Glutamatergic neuron (in vitro differentiated cells): ENCODE data around the gene ZNF606. TPM values are rescaled to one million over a fixed set of nuclear protein-coding genes. Genes with fewer than 3 reads are reported as not detected.

Experiments used
- DNase-seq: peaks from one replicate; pipeline ENCODE4 v3.0.0; 2022
- H3K27ac Mint-ChIP-seq: one replicate; pipeline ENCODE4 v1.8.0; 2020; ENCODE audit warnings: mild to moderate bottlenecking, mixed read lengths, inconsistent platforms; ENCODE audit not compliant: unreplicated experiment
- H3K27me3 Mint-ChIP-seq: one replicate; pipeline ENCODE4 v1.8.0; 2020; ENCODE audit warnings: mild to moderate bottlenecking, moderate library complexity, mixed read lengths, inconsistent platforms; ENCODE audit not compliant: unreplicated experiment
- H3K36me3 Mint-ChIP-seq: one replicate; pipeline ENCODE4 v1.8.0; 2020; ENCODE audit warnings: mild to moderate bottlenecking, mixed read lengths, inconsistent platforms; ENCODE audit not compliant: unreplicated experiment
- H3K4me1 Mint-ChIP-seq: one replicate; pipeline ENCODE4 v1.8.0; 2020; ENCODE audit warnings: mild to moderate bottlenecking, low read depth, mixed read lengths, inconsistent platforms; ENCODE audit not compliant: unreplicated experiment
- H3K4me3 Mint-ChIP-seq: one replicate; pipeline ENCODE4 v1.8.0; 2020; ENCODE audit warnings: mild to moderate bottlenecking, mixed read lengths, inconsistent platforms; ENCODE audit not compliant: unreplicated experiment
- H3K9me3 Mint-ChIP-seq: one replicate; pipeline ENCODE4 v1.8.0; 2020; ENCODE audit warnings: mild to moderate bottlenecking, moderate library complexity, mixed read lengths, inconsistent platforms; ENCODE audit not compliant: unreplicated experiment
- CTCF ChIP-seq: fragments of 200-600 bp; sonication (generic); IDR thresholded peaks from one replicate; pipeline ENCODE4 v1.5.0; 2021; ENCODE audit not compliant: partially characterized antibody, unreplicated experiment
- total RNA-seq: library from RNA; stranded (reverse); fragmentation: NEBNext Ultra II Directional; extraction: Animal tissue kit (Norgen Biotek cat#: 25700); gene quantifications from one replicate; pipeline ENCODE4 v1.2.1, GENCODE V29; 2021; ENCODE audit not compliant: unreplicated experiment

ZNF606 gene
- total RNA-seq, 1 donor from 2014 or later = 58.2 TPM

- no peak for DNase-seq
- peaks cover 4% of the 10 kb centered on the region for H3K27me3 Mint-ChIP-seq
- peaks cover 12% of the 10 kb centered on the region for H3K36me3 Mint-ChIP-seq
- H3K27ac Mint-ChIP-seq = no peak overlapping the region
- H3K4me1 Mint-ChIP-seq = no peaks in the 10 kb centered on the region
- TF ChIP-seq CTCF = no peak
- peaks cover 23% of the 10 kb centered on the region for H3K9me3 Mint-ChIP-seq
- H3K4me3 Mint-ChIP-seq = no peak overlapping the region
Measured at GRCh38 chr19:58024661-58025060, 22.0 kb upstream of the ZNF606 start.

DNA sequence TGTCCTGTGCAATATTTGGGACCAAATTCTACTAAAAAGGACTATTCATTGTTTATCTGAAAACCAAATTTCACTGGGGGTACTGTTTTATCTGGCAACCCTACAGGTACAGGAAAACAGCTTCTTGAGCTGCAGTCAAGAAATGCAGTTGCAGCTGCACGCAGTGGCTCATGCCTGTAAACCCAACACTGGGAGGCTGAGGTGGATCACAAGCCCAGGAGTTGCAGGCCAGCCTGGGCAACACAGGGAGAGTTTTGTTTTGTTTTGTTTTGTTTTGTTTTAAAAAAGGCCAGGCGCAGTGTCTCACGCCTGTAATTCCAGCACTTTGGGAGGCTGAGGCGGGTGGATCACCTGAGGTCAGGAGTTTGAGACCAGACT, 19.7 kb upstream of the ZNF606 start:
- Mint-ChIP-seq H3K4me3 (no peak overlapping the region), H3K36me3 (peaks cover 9% of the 10 kb centered on the region), H3K4me1 (no peaks in the 10 kb centered on the region), H3K27ac (peak overlapping the region; percentile 43), H3K27me3 (peaks cover 4% of the 10 kb centered on the region), H3K9me3 (peaks cover 18% of the 10 kb centered on the region)
- DNase-seq = no peak
- no peak for TF ChIP-seq CTCF

- Mint-ChIP-seq H3K4me3 (no peak overlapping the region), H3K27ac (no peak overlapping the region), H3K36me3 (peaks cover 7% of the 10 kb centered on the region), H3K4me1 (no peaks in the 10 kb centered on the region), H3K9me3 (peaks cover 16% of the 10 kb centered on the region), H3K27me3 (peaks cover 7% of the 10 kb centered on the region)
- DNase-seq = peak; percentile 38
- TF ChIP-seq CTCF = peak; percentile 56
Measured at GRCh38 chr19:58021541-58022282, 19.1 kb upstream of the ZNF606 start.

DNA sequence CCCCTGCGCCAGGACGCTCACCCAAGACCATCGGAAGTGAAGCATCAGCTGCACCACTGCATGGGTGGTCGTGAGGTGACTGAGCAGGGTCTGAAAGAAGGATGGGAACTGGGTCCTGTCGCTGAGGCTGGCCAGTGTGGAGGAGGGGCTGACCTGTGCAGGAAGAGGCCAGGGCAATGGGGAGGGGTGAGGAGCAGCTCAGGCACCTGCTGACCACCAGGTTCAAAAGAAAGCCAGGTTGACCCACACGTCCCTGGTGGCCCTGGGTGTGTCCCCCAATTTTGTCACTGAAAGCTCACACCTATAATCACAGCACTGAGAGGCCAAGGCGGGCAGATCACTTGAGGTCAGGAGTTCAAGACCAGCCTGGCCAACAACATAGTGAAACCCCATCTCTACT, 17.5 kb upstream of the ZNF606 start:
- no peak overlapping the region for H3K4me3 Mint-ChIP-seq
- no peak for TF ChIP-seq CTCF
- H3K36me3 Mint-ChIP-seq = peaks cover 4% of the 10 kb centered on the region
- peaks cover 10% of the 10 kb centered on the region for H3K27me3 Mint-ChIP-seq
- DNase-seq = no peak
- H3K27ac Mint-ChIP-seq = no peak overlapping the region
- H3K9me3 Mint-ChIP-seq = peaks cover 14% of the 10 kb centered on the region
- H3K4me1 Mint-ChIP-seq = no peaks in the 10 kb centered on the region

DNA sequence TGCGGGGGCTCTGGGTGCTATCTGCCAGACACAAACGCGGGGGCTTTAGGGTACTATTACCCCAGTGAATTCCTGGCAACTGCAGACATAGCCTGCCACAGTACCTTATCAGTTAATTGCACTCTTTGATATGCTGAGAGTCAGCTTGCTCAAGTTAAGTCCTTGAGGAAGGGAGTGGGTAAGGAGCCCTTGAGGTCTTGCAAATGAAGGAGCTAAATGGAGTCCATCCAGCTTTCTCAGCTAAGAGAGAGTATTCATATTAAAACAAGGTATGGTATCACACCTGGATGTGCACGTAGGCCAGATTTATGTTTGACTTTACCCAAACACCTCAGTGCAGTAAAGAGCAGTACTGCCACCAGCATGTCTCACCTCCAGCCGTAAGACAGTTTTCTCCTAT, 11.5 kb upstream of the ZNF606 start:
- Mint-ChIP-seq H3K4me1 (no peaks in the 10 kb centered on the region), H3K36me3 (peaks cover 14% of the 10 kb centered on the region), H3K27ac (no peak overlapping the region), H3K27me3 (peaks cover 15% of the 10 kb centered on the region), H3K4me3 (no peak overlapping the region), H3K9me3 (peaks cover 11% of the 10 kb centered on the region)
- DNase-seq = no peak
- TF ChIP-seq CTCF = no peak
